PC-3 (cell line): ENCODE results near the gene TARS2. TPM values are rescaled to one million over a fixed set of nuclear protein-coding genes. Genes with fewer than 3 reads are reported as not detected.

Experiments
- ATAC-seq: fragments of 200-7000 bp; cut with Tn5 transposase; 2 replicates; pipeline ENCODE4 v1.9.1; 2020; ENCODE audit warnings: mild to moderate bottlenecking, moderate library complexity
- BruUV-seq: library from RNA; stranded (reverse); fragments of 400-500 nt; replicated peaks from 2 replicates; lab custom pipeline; 2021; lab: Mats Ljungman, UMichigan
- CTCF ChIA-PET: fragments of 300-600 bp; sonication (Branson Sonifier 250); formaldehyde crosslinking; loops from one replicate; lab custom pipeline; 2022; ENCODE audit warnings: antibody characterized with exemption; lab: Charles Lee
- POLR2A ChIA-PET: fragments of 300-600 bp; sonication (Branson Sonifier 250); formaldehyde crosslinking; loops from one replicate; lab custom pipeline; 2022; ENCODE audit warnings: antibody characterized with exemption; ENCODE audit not compliant: unreplicated experiment; lab: Charles Lee
- DNase-seq: peaks from one replicate; pipeline ENCODE4 v3.0.0-alpha.2; 2015
- H2AFZ ChIP-seq: fragments of 300-600 bp; sonication (generic); 2 replicates; pipeline ENCODE4 v1.6.0; 2016; ENCODE audit warnings: antibody characterized with exemption, low read length
- H3F3A ChIP-seq: fragments of 300-600 bp; sonication (generic); one replicate; pipeline ENCODE4 v1.6.0; 2017; ENCODE audit warnings: antibody characterized with exemption, low read length, control low read depth, mild to moderate bottlenecking; ENCODE audit not compliant: unreplicated experiment
- H3K27ac ChIP-seq: fragments of 300-600 bp; sonication (generic); 2 replicates; pipeline ENCODE4 v1.5.1; 2016; ENCODE audit warnings: mild to moderate bottlenecking, low read length
- H3K27me3 ChIP-seq: fragments of 300-600 bp; sonication (generic); 2 replicates; pipeline ENCODE4 v1.6.1; 2016; ENCODE audit warnings: low read length, mixed read lengths
- H3K36me3 ChIP-seq: fragments of 300-600 bp; sonication (generic); 2 replicates; pipeline ENCODE4 v1.6.1; 2016; ENCODE audit warnings: low read depth, mixed run types, low read length, mixed read lengths
- H3K4me1 ChIP-seq: fragments of 300-600 bp; sonication (generic); 2 replicates; pipeline ENCODE4 v1.5.1; 2016; ENCODE audit warnings: low read length; ENCODE audit not compliant: insufficient read depth
- H3K4me2 ChIP-seq: fragments of 300-600 bp; sonication (generic); 2 replicates; pipeline ENCODE4 v1.6.0; 2016; ENCODE audit warnings: low read length
- H3K4me3 ChIP-seq: fragments of 300-600 bp; sonication (generic); 2 replicates; pipeline ENCODE4 v1.5.1; 2016; ENCODE audit warnings: mild to moderate bottlenecking, low read length, mixed read lengths
- H3K79me2 ChIP-seq: fragments of 300-600 bp; sonication (generic); 2 replicates; pipeline ENCODE4 v1.6.1; 2017; ENCODE audit warnings: low read length, mixed read lengths
- H3K9ac ChIP-seq: fragments of 300-600 bp; sonication (generic); 2 replicates; pipeline ENCODE4 v1.6.0; 2016; ENCODE audit warnings: mild to moderate bottlenecking, low read length
- H3K9me2 ChIP-seq: fragments of 300-600 bp; sonication (generic); replicated peaks from 2 replicates; pipeline ENCODE4 v1.6.1; 2016; ENCODE audit warnings: mixed run types, low read length, mixed read lengths
- H3K9me3 ChIP-seq: fragments of 300-600 bp; sonication (generic); 2 replicates; pipeline ENCODE4 v1.6.1; 2016; ENCODE audit warnings: low read length, mixed read lengths
- H4K20me1 ChIP-seq: fragments of 300-600 bp; sonication (generic); 2 replicates; pipeline ENCODE4 v1.6.1; 2016; ENCODE audit warnings: low read length, mixed read lengths
- CTCF ChIP-seq: fragments of 300-600 bp; sonication (generic); conservative IDR thresholded peaks from 2 replicates; pipeline ENCODE4 v1.5.1; 2017; ENCODE audit warnings: antibody characterized with exemption, low read depth, mild to moderate bottlenecking, low read length
- EZH2 ChIP-seq: fragments of 300-600 bp; sonication (generic); IDR thresholded peaks from one replicate; pipeline ENCODE4 v1.6.1; 2017; ENCODE audit warnings: antibody characterized with exemption, mild to moderate bottlenecking, low read length; ENCODE audit not compliant: unreplicated experiment
- EZH2phosphoT487 ChIP-seq: fragments of 300-600 bp; sonication (generic); IDR thresholded peaks from 2 replicates; pipeline ENCODE4 v1.6.1; 2018; ENCODE audit warnings: mild to moderate bottlenecking, antibody characterized with exemption, low read length, borderline replicate concordance
- intact Hi-C: fragments of 100-400 bp; cut with micrococcal nuclease; formaldehyde crosslinking; loops from 2 replicates; pipeline ENCODE4 v1.9.0; 2023
- total RNA-seq: library from RNA; depleted of rRNA; stranded (reverse); fragments of >200 nt; gene quantifications from 2 replicates; pipeline ENCODE4 v1.2.3, GENCODE V29; 2014

The TARS2 gene
- total RNA-seq, 1 experiment from 2014 or later, result 56.2 TPM

DNA sequence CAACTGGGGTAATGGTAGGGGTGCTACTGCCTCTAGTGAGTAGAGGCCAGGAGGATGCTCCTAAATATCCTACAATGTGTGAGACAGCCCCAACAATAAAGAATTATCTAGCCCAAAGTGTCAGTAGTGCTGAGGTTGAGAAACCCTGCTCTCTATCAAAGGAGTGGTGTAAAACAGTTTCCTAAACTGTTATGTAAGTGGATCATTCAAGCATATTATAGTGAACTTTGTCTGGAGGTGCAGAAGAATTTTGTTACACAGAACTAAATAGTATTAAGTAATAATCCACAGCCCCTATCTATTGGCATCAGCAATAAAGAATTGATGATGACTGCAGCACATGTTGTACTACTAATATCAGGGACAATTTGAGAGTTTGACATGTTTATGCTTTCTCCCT lies 20.3 kb upstream of the TARS2 start:
- Histone ChIP-seq H3K4me3 (no peak overlapping the region), H3K79me2 (no peaks in the 10 kb centered on the region), H4K20me1 (no peaks in the 10 kb centered on the region), H2AFZ (no peak overlapping the region), H3K9me2 (no peaks in the 10 kb centered on the region), H3F3A (no peaks in the 10 kb centered on the region), H3K9me3 (no peaks in the 10 kb centered on the region), H3K27ac (no peak overlapping the region), H3K9ac (no peak overlapping the region), H3K36me3 (peaks cover 27% of the 10 kb centered on the region), H3K4me1 (no peaks in the 10 kb centered on the region), H3K27me3 (no peaks in the 10 kb centered on the region), H3K4me2 (no peak overlapping the region)
- intact Hi-C loops, result loop anchor here (10.0 kb wide), 1 partner anchor 212 kb away; the partner anchor contains the start of gene CA14
- ATAC-seq (no peak), DNase-seq (no peak)
- POLR2A ChIA-PET, result no interaction called here
- no TSS peak for BruUV-seq
- CTCF ChIA-PET, result no interaction called here
- no peak for TF ChIP-seq EZH2phosphoT487
- no peak for TF ChIP-seq EZH2

DNA sequence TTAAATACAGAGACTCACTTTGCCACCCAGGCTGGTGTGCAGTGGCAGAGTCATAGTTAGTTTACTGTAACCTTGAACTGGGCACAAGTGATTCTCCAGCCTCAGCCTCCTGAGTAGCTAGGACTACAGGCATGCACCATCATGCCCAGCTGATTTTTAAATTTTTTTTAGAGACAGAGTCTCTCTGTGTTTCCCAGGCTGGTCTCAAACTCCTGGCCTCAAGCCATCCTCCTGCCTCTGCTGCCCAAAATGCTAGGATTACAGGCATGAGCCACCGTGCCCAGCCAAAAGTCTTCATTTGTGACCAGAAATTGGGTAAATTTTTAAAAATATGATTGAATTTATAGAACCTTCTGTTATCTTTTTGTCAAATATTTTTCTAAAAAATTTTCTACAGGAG lies 17.9 kb upstream of the TARS2 start:
- no TSS peak for BruUV-seq
- no peaks in the 10 kb centered on the region for H4K20me1 ChIP-seq
- no peaks in the 10 kb centered on the region for H3K4me1 ChIP-seq
- no peak overlapping the region for H3K27ac ChIP-seq
- peaks cover 43% of the 10 kb centered on the region for H3K36me3 ChIP-seq
- TF ChIP-seq CTCF, result no peak
- TF ChIP-seq EZH2, result no peak
- no peak for TF ChIP-seq EZH2phosphoT487
- no peaks in the 10 kb centered on the region for H3F3A ChIP-seq
- ChIA-PET CTCF (no interaction called here), POLR2A (no interaction called here)
- no peaks in the 10 kb centered on the region for H3K9me2 ChIP-seq
- no peak overlapping the region for H2AFZ ChIP-seq
- no peak for ATAC-seq
- intact Hi-C loops, result loop anchor here (10.0 kb wide), 1 partner anchor 214 kb away; the partner anchor contains the start of gene CA14
- no peaks in the 10 kb centered on the region for H3K9me3 ChIP-seq
- H3K9ac ChIP-seq, result no peak overlapping the region
- no peak overlapping the region for H3K4me3 ChIP-seq
- H3K27me3 ChIP-seq, result no peaks in the 10 kb centered on the region
- DNase-seq, result no peak
- no peaks in the 10 kb centered on the region for H3K79me2 ChIP-seq
- no peak overlapping the region for H3K4me2 ChIP-seq

DNA sequence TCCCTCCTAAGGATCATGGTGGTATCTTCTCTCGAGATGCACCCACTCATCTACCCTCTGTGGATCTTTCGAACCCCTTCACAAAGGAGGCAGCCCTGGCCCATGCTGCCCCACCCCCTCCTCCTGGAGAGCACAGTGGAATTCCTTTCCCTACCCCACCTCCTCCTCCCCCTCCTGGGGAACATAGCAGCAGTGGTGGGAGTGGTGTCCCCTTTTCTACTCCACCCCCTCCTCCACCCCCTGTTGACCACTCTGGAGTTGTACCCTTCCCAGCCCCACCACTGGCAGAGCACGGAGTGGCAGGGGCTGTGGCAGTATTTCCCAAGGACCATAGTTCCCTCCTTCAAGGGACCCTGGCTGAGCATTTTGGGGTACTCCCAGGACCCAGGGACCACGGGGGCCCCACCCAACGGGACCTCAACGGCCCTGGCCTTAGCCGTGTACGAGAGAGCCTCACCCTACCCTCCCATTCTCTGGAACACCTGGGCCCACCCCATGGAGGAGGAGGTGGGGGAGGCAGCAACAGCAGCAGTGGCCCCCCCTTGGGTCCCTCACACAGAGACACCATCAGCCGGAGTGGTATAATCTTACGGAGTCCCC lies 14.5 kb upstream of the TARS2 start:
- no peaks in the 10 kb centered on the region for H3K79me2 ChIP-seq
- no TSS peak for BruUV-seq
- TF ChIP-seq CTCF (no peak), EZH2phosphoT487 (no peak), EZH2 (no peak)
- ChIA-PET CTCF (no interaction called here), POLR2A (no interaction called here)
- no peak overlapping the region for H3K4me3 ChIP-seq
- no peaks in the 10 kb centered on the region for H4K20me1 ChIP-seq
- no peak overlapping the region for H2AFZ ChIP-seq
- H3K4me2 ChIP-seq, result no peak overlapping the region
- peaks cover 6% of the 10 kb centered on the region for H3K4me1 ChIP-seq
- no peak for DNase-seq
- no peak overlapping the region for H3K27ac ChIP-seq
- no peak for ATAC-seq
- intact Hi-C loops, result no loop called here
- H3K9me2 ChIP-seq, result no peaks in the 10 kb centered on the region
- no peaks in the 10 kb centered on the region for H3K27me3 ChIP-seq
- no peak overlapping the region for H3K9ac ChIP-seq
- peaks cover 39% of the 10 kb centered on the region for H3K36me3 ChIP-seq
- no peaks in the 10 kb centered on the region for H3K9me3 ChIP-seq
- no peaks in the 10 kb centered on the region for H3F3A ChIP-seq
